ENCODE results near the gene PTPN7.
A peak's percentile ranks its signal among the peaks of the same experiment; 100 is the strongest.
"Not testable (repeated sequence)": the region's sequence is repeated elsewhere in the genome, so short reads cannot be mapped to it uniquely, and the experiment has no call there.

PTPN7 gene

DNA sequence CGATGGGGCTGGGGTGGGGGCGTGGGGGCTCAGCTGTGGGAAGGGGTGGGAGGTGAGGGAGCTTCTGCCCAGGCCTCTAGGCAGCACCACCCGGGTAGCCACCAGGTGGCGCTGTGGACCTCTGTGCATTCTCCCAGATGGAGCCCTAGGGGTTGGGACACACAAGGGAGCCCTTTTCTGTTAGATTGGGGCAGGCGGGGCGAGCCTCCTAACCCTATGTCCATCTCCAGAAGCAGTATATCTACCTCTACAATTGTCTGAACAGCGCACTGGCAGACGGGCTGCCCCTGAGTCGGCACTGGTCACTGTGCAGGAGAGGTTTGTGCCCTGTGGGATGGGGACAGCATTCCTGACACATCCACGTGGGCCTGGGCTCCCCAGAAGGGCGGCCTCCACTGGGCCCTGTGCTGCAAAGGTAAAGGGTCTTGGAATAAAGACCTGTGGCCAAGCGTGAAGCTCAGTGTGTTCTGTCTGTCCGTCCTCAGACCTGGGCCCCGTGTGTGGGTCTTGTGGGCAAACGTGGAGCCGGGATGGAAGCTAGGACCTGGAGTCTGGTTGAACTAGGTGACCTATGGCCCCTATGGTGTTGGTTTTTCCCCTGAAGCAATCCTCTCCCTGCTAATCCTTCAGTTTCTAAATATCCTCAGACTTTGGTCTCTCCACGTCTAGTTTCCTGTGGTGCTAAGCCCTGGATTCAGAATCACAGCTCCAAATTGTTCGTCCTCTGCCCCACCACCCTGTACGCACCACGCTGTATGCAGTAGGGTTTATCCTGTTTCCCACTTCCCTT is 28.8 kb upstream of the PTPN7 start:
- peak; percentile 68 for DNase-seq

DNA sequence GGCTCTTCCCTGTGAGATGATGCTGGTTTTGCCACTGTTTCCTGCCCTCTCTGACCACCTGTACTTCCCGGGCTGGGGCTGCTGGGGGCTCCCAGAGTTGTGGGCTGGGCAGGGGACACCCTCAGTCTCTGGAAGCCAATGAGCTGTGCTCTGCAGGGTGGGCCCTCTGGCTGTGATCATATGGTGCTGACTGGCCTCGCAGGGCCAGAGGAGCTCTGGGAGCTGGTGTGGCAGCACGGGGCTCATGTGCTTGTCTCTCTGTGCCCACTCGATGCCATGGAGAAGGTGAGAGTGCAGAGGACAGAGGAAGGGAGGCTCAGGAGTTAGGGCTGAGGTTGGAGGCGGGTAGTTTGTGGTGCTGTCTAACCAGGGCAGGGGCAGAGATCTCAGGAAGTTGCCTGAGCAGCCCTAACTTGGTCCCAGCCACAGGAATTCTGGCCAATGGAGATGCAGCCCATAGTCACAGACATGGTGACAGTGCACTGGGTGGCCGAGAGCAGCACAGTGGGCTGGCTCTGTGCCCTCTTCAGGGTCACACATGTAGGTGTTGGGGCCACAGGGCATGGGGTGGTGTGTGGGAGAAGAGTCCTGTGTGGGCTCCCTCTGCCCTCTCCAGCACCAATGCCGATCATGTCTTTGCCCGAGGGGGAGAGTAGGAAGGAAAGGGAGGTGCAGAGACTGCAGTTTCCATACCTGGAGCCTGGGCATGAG is 27.4 kb upstream of the PTPN7 start:
- no peak for DNase-seq

DNA sequence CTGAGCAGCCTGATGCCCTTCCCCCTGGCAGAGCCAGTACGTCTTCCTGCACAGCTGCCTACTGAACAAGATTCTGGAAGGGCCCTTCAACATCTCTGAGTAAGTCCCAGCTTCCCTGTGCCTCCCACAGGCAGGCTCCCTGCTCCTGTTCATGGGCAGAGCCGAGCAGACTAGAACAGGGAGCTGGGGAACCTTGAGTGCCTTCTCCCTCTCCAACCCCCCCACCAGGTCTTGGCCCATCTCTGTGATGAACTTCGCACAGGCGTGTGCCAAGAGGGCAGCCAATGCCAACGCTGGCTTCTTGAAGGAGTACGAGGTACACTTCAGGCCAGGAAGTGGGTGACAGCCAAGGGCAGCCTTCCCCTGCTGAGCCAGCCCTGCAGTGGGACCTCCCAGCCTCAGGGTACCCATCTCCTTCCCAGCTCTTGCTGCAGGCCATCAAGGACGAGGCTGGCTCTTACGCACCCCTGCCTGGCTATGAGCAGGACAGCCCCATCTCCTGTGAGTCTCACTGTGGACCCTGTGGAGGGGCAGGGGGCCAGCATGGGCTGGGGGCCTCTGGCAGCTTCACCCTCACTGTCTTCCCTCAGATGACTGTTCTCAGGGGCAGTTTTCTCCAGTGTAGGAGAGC is 26.8 kb upstream of the PTPN7 start:
- no peak for DNase-seq

DNA sequence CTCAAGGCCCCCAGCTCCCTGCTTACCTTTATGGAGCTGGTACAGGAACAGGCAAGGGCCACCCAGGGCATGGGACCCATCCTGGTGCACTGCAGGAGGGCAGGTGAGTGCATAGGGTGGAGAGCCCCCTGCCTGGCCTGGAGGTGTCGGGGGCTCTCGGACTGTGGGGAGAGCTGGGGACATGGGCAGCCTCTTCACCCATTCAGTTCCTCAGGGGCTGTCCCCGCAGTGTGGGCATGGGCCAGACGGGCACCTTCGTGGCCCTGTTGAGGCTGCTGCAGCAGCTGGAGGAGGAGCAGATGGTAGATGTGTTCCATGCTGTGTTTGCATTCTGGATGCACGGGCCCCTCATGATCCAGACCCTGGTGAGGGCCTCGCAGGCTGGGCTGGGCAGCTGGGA is 25.9 kb upstream of the PTPN7 start:
- DNase-seq: no peak

DNA sequence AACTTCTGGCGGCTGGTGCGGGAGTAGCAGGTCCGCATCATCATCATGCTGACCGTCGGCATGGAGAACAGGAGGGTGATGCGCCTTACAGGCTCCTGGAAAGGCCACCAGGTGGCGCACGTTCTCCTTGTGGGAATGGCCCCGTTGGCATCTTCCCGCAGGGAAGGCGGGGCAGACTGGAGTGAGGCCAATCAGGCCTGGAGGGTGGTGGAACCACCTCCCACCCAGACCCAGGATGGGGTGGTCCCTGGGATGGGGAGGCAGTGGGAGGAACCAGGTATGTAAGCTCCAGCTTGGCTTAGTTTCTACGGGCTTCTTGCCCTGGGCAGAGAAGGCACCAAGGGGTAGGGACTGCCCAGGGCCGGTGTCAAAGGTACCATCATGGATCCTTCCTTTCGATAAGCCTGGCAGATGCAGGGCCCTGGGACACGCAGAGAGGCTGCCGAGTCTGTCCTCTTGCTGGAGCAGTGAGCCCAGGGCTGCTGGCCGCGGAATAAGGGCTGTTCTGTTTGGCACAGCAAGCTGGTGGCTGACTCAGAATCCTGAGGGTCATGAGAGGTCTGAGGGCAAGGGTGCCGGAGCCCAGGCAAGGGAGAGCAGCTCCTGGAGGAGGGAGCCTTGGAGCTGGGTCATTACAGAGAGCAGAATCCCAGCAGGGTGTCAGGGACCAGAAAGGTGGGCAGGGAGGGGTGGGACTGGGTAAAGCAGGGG is 24.5 kb upstream of the PTPN7 start:
- peak; percentile 88 for DNase-seq

DNA sequence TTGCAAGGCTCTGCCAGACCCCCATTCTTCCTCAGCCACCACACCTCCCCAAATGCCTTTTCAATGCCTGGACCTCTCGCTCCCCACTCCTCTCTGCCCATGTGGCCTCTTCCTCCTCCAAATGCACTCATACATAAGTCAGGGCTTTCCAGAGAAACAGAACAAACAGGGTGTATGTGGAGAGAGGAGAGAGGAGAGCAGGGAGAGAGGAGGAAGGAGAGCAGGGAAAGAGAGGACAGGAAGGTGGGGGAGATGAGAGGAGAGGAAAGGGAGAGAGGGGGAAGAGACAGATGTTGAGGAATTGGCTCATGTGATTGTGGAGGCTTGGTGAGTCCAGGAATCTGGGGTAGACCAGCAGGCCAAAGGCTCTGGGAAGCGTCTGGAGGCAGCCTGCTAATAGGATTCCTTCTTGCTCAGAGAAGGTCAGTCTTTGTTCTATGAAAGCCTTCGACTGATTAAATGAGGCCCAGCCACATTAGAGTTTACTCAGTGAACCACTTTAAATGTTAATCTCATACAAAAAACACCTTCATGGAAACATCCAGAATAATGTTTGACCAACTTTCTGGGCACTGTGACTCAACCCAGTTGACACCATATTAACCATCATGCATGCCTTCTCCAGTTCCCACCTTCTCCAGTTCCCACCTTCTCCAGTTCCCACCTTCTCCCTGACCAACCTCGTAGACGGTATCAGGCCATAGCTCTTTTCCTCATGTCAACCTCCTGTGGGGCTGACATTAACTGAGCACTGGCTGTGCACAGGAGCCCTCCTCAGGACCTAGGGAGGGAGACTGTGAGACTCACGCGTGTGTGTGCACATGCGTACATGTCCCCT is 21.9 kb upstream of the PTPN7 start:
- DNase-seq: no peak

DNA sequence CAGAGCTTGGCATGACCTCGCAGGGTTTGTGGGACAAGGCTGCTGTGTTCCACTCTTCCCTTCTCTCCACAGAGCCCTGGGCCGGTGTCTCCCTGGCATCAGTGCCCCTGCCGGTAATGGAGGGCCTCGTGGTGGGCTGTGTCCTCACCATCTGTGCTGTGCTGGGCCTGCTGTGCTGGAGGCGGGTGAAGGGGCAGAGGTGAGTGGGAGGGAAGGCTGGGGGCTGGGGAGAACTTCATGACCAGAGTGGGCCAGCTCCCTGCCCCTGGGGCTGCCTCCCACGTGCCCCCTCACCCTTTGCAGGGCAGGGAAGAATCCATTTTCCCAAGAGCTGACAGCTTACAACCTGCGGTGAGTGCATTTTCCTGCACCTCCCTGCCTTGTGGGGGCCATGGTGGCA is 21.2 kb upstream of the PTPN7 start:
- DNase-seq: no peak

DNA sequence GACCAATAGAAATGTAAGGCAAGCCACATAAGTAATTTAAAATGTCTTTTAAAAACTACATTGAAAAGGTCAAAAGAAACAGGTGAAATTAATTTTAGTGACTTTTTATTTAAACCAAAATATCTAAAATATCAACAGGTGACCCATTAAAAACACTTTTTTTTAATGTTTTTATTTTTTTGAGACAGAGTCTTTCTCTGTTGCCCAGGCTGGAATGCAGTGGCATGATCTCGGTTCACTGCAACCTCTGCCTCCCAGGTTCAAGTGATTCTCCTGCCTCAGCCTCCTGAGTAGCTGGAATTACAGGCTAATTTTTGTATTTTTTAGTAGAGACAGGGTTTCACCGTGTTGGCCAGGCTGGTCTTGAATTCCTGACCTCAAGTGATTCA is 20.3 kb upstream of the PTPN7 start:
- DNase-seq: not testable (repeated sequence)

DNA sequence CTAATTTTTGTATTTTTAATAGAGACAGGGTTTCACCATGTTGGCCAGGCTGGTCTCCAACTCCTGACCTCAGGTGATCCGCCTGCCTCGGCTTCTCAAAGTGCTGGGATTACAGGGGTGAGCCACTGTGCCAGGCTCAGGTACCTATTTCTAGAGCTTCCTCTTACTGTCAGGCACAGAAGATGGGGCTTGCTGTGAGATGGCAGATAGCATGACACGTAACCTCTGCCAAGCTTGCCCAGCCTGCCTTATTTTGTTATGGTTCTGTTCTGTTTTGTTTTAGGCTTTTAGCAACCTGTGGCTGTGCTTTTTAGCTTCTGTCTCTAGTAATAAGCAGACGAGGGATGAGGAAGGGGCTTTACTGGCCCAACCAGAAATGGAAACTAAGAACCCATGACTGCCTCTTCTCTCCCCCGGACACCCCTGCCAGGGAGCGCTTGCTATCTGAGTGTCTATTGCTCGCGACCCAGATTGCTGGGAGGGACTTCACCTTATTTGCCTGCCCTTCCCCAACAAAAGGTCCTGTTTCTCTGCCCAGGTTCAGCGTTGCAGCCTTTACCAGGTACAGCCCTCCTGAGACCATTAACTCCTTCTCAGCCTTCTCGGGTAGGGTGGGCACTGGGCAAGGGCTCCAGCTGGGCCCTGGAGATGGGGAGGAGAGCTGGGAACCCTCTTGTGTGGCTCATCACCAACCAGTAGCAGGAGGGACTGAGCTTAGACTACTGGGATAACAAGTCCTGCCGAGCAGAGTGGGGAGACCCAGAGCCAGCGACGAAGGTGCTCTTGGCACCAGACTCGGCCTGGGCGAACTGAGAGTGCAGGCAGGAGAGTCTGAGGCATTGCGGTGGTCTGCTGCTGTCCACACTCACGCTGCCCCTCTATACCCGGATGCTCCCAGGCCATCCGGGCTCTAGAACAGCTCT is 19.7 kb upstream of the PTPN7 start:
- no peak for DNase-seq

DNA sequence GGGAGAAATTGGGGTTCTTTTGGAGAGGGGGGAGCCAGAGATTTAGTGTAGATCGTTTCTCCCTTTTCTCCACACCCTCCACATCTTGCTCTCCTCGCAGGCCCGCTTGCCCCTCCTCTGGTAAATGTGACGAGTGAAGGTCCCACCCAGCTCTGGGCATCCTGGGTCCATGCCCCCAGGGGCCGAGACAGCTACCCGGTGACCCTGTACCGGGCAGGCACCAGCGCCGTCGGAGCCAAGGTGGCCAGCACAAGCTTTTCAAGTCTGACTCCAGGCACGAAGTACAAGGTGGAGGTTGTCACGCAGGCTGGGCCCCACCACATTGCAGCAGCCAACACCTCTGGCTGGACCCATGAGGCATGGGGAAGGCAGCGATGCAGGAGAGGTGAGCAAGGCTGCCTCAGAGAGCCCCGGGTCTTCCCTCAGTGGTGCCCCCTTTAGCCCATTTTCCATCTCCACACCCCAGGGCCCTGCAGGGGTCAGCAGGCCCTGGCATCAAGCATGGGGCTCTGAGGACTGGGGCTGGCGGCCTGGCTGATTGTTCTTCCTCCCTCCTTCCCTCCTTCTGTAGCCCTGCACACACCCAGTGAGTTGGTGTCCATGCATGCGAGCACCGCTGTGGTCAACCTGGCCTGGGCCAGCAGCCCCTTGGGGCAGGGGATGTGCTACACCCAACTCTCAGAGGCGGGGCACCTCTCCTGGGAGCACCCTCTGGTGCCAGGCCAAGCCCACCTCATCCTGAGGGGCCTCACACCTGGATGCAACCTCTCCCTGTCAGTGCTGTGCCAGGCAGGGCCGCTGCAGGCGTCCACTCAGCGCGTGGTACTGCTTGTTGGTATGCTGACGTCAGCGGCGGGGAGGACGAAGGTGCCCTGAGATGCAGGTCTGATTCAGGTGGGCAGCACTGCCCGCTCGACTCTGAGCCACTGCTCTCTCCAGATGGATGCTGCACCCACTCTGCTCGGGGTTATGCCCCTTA is 16.8 kb upstream of the PTPN7 start:
- no peak for DNase-seq

DNA sequence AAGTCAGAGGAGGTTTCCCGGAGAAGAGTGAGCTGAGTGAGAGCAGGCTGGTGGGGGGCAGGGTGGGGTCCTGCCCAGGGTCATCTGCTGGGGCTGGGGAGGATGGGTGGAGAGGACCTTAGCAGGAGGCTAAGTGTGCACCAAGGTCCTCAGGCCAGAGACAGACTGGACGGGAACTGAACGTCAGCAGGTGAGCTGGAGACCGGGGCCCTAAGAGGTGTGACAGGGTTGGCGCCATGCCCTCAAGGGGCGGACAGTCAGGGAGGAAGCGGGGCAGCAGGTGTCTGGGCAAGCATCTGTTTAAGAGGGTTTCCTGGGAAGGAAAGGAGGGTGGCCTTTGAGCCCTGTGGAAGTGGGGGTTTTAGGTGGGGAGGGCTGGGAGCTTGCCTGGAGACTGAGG is 13.6 kb upstream of the PTPN7 start:
- no peak for DNase-seq

DNA sequence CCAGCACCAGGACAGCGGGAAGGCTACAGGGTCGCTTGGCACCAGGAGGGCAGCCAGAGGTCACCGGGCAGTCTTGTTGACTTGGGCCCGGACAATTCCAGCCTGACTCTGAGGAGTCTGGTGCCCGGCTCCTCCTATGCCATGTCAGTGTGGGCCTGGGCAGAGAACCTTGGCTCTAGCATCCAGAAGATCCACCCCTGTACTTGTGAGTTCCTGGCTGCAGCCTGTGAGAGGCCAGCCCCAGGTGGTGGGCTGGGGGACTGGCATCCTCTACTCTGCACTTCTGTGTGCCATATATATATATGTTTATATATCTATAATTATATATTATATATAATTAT is 11.6 kb upstream of the PTPN7 start:
- DNase-seq: peak; percentile 21

DNA sequence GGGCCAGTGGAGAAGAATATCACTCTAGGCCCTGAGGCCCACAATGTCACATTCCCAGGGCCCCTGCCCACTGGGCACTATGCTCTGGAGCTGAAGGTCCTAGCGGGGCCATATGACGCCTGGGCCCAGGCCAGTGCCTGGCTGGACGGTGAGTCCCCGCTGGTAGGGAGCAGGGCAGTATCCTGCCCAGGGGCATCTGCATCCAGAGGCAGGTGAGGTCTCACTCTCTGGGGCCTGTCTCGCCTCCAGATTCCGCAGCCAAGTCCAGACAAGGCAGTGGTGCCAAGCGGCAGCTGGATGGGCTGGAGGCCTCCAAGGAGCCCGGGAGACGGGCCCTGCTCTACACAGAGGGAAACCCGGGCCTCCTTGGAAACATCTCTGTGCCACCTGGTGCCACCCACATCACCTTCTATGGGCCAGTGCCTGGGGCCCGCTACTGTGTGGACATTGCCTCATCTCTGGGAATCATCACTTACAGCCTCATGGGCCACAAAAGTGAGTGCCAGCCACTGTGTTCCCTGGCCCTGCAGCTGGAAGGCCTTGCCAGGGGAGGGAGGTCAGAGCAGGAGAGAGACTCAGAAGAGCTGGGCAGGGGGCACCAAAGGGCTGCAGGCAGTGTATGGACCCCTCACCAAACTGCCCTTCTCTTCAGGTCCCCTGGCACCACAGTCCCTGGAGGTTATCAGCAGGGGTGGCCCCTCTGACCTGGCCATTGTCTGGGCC is 11.1 kb upstream of the PTPN7 start:
- no peak for DNase-seq

DNA sequence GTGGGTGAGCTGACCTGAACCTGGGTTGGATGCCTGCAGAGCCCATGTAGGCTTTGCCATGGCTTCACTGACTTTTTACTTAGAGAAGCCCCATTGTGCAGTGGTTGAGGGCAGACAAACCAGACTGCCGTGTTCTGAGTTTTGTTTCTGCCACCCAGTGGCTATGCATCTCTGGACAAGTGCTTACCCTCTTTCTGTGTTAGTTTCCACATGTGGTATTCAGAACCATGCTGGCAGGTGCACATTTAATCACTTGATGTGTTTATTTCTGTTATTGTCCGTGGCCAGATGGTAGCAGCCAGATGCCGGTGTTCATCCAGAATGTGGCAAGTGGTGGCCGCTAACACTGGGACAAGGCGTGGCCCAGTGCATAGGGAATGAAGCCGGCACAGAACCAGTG is 10.3 kb upstream of the PTPN7 start:
- peak; percentile 29 for DNase-seq

DNA sequence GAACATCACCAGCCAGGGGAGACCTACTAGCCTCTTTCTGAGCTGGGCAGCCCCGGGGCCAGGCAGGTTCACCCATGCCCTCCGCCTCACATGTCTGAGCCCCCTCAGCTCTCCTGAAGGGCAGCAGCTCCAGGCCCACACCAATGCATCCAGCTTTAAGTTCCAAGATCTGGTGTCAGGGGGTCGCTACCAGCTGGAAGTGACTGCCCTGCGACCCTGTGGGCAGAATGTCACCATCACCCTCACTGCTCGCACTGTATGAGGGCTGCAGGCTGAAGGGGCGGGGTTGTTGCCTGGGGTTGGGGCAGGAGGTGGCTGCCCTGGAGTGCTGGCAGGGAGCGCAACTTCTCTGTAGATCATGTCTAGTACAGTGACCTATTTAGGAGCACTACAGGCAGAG is 8.5 kb upstream of the PTPN7 start:
- no peak for DNase-seq

DNA sequence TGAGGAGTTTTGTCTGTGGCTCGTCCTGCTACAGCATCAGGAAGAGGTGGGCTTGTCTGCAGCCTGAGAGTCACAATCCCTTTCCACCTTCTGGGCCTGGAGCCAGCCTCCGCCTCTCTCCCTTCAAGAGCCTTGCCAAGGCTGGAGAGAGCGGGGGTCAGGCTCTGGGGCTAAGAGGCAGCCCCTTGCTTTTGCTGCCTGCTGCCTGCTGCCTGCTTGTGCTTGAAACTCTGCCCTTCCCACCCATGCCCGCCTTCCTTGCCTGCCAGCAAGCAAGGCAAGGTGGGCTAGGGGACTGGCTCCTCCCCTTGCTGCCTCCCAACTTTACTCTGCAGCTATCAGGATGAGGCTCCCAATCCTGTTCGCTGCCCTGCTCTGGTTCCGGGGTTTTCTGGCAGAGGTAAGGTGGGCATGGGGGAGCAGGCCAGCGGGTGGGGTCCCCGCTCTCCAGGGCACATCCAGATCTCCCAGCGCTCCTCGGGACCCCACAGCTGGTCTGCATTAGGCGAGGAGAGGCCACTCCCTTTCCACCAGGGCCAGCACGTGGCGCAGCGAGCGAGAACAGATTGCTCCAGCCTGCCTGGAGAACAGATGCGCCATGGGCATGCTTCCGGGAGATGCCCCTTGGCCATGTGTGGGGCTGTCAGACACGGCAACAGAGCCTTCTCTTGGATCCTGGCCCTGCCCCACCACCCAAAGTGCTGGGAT is 7.5 kb upstream of the PTPN7 start:
- DNase-seq: no peak

DNA sequence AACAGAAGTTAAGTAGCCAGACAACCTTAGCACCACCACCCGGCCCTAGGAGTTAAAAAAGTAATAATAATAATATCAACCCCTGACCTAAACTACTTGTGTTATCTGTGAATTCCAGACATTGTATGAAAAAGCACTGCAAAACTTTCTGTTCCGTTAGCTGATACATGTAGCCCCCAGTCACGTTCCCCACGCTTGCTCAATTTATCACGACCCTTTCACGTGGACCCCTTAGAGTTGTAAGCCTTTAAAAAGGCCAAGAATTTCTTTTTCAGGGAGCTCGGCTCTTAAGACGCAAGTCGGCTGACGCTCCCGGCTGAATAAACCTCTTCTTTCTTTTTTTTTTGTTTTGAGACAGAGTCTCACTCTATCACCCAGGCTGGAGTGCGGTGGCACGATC is 6.7 kb upstream of the PTPN7 start:
- not testable (repeated sequence) for DNase-seq

DNA sequence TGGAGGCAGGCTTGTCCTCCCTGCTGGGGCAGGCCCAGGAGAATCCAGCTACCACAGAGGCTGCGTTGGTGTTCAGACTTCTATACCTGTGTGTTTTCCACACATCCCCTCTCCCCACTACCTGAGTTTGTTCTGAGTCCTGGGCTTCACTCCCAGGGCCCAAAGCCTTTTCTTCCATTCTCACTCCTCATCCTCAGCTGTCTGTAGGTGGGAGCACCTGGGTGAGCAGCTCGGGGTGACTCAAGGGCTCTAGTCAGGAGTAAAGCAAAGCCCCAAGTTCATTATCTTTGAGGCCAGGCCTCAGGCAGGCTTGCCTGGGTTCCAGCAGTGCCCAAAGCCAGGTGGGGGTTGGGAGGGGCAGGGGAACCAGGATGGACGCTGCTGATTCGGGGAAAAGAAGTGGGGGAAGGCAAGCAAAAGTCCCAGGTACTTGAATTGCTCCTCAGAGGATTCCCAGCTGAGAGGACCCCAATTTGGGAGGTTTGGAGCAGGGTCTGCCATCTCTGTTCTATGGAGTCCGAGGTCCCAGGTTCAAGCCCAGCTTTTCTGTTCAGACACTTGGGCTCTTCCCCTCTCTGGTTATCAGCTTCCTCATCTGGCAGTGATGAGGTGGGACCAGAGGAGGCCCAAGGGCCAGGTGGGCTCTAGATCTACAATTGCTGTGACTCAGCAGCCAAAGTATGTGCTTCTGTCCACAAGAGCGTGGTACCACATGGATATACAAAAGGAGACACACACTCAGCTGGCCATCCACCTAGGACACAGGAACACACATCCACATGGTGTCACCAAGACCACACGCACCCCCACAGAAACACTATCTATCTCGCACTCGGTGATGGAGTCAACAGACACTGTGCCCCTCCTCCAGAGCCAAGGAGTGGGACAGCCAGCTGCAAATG is 5.8 kb upstream of the PTPN7 start:
- no peak for DNase-seq
